Measurements from ENCODE around the gene CMAS. TPM values are rescaled to one million over a fixed set of nuclear protein-coding genes. Genes with fewer than 3 reads are reported as not detected.
"Not testable (repeated sequence)": the region's sequence is repeated elsewhere in the genome, so short reads cannot be mapped to it uniquely, and the experiment has no call there.

CMAS gene
- total and polyA plus RNA-seq, 7 donors = 21.6 to 73.0 (median 34.5) TPM

GRCh38 chr12:22008196-22008595 lies 37.8 kb upstream of the CMAS start:
- TF ChIP-seq CTCF (IDR thresholded peaks at IDR 0.05) = no peak
- no peaks in the 10 kb centered on the region for H3K36me3 ChIP-seq (ENCODE audit: insufficient read depth in 1 of 2, low read depth in 1 of 2)
- H3K4me3 ChIP-seq = no peak overlapping the region
- 95 to 98% (median 96%) methylated on average over 7 of the region's 7 CpGs for WGBS, 3 donors
- ATAC-seq = no peak
- H3K9me3 ChIP-seq = no peaks in the 10 kb centered on the region
- H3K27ac ChIP-seq = no peak overlapping the region
- no peaks in the 10 kb centered on the region for H3K27me3 ChIP-seq (ENCODE audit: insufficient read depth in 3 of 3, low read length in 2 of 3)
- intact Hi-C loops (cut with DNase I) = no loop called here
- no peaks in the 10 kb centered on the region for H3K4me1 ChIP-seq
- no peak for DNase-seq

- Histone ChIP-seq H3K27me3 (ENCODE audit: insufficient read depth in 3 of 3, low read length in 2 of 3) (no peaks in the 10 kb centered on the region), H3K9me3 (no peaks in the 10 kb centered on the region), H3K4me1 (no peaks in the 10 kb centered on the region), H3K36me3 (ENCODE audit: insufficient read depth in 1 of 2, low read depth in 1 of 2) (no peaks in the 10 kb centered on the region), H3K27ac (no peak overlapping the region), H3K4me3 (no peak overlapping the region)
- TF ChIP-seq CTCF (IDR thresholded peaks at IDR 0.05) = no peak
- DNase-seq = peak in 1 of 2 donors; percentile 39
- no peak for ATAC-seq
- 47 to 55% (median 47%) methylated on average over 7 of the region's 7 CpGs for WGBS, 3 donors
- intact Hi-C loops (cut with DNase I) = no loop called here
Measured at GRCh38 chr12:22014041-22014782, 31.8 kb upstream of the CMAS start.

- no peak for DNase-seq
- intact Hi-C loops (cut with DNase I) = no loop called here
- no peak for ATAC-seq
- H3K9me3 ChIP-seq = no peaks in the 10 kb centered on the region
- TF ChIP-seq CTCF (IDR thresholded peaks at IDR 0.05) = no peak
- H3K27me3 ChIP-seq (ENCODE audit: insufficient read depth in 3 of 3, low read length in 2 of 3) = no peaks in the 10 kb centered on the region
- WGBS, 3 donors = 50 to 65% (median 55%) methylated on average over 7 of the region's 7 CpGs
- H3K27ac ChIP-seq = no peak overlapping the region
- H3K36me3 ChIP-seq (ENCODE audit: insufficient read depth in 1 of 2, low read depth in 1 of 2) = no peaks in the 10 kb centered on the region
- H3K4me1 ChIP-seq = no peaks in the 10 kb centered on the region
- H3K4me3 ChIP-seq = no peak overlapping the region
Measured at GRCh38 chr12:22014783-22015144, 31.3 kb upstream of the CMAS start.

- ATAC-seq (no peak), DNase-seq (no peak)
- H3K27me3 ChIP-seq (ENCODE audit: insufficient read depth in 3 of 3, low read length in 2 of 3) = no peaks in the 10 kb centered on the region
- no peak overlapping the region for H3K27ac ChIP-seq
- no peaks in the 10 kb centered on the region for H3K36me3 ChIP-seq (ENCODE audit: insufficient read depth in 1 of 2, low read depth in 1 of 2)
- intact Hi-C loops (cut with DNase I) = no loop called here
- no peak for TF ChIP-seq CTCF (IDR thresholded peaks at IDR 0.05)
- H3K4me3 ChIP-seq = no peak overlapping the region
- H3K9me3 ChIP-seq = no peaks in the 10 kb centered on the region
- no peaks in the 10 kb centered on the region for H3K4me1 ChIP-seq
Measured at GRCh38 chr12:22016982-22017381, 29.0 kb upstream of the CMAS start.

GRCh38 chr12:22018860-22019259 lies 27.2 kb upstream of the CMAS start:
- WGBS, 3 donors = 52 to 70% (median 61%) methylated on average over 6 of the region's 6 CpGs

GRCh38 chr12:22023489-22023888 lies 22.5 kb upstream of the CMAS start:
- not testable (repeated sequence) for DNase-seq; H3K36me3 ChIP-seq (ENCODE audit: insufficient read depth in 1 of 2, low read depth in 1 of 2); H3K9me3 ChIP-seq; H3K27ac ChIP-seq; H3K27me3 ChIP-seq (ENCODE audit: insufficient read depth in 3 of 3, low read length in 2 of 3); H3K4me1 ChIP-seq; ATAC-seq; H3K4me3 ChIP-seq
- intact Hi-C loops (cut with DNase I) = loop anchor here in 1 of 2 donors (5.0 kb wide), 1 partner anchor 326 kb away; no protein-coding TSS in a partner anchor

More at GRCh38 chr12:22018860-22019259, 27.2 kb upstream of the CMAS start:
- no peaks in the 10 kb centered on the region for H3K9me3 ChIP-seq
- intact Hi-C loops (cut with DNase I) = loop anchor here in 1 of 2 donors (2.0 kb wide), 1 partner anchor 320 kb away; no protein-coding TSS in a partner anchor
- no peaks in the 10 kb centered on the region for H3K36me3 ChIP-seq (ENCODE audit: insufficient read depth in 1 of 2, low read depth in 1 of 2)
- H3K4me1 ChIP-seq = no peaks in the 10 kb centered on the region
- peak in 1 of 4 donors; percentile 60 for ATAC-seq
- no peak overlapping the region for H3K27ac ChIP-seq
- H3K4me3 ChIP-seq = no peak overlapping the region
- no peak for DNase-seq
- no peaks in the 10 kb centered on the region for H3K27me3 ChIP-seq (ENCODE audit: insufficient read depth in 3 of 3, low read length in 2 of 3)
- peak; percentile 61 for TF ChIP-seq CTCF (IDR thresholded peaks at IDR 0.05)

All from psoas muscle (tissue), 8 donors.